ENCODE measurements around the gene FUS.
"Not testable (repeated sequence)": the region's sequence is repeated elsewhere in the genome, so short reads cannot be mapped to it uniquely, and the experiment has no call there.

Gene FUS

GRCh38 chr16:31186930-31187807, 7.2 kb downstream of the FUS start:
- DNase-seq (ENCODE audit: low read depth in 2 of 2): no peak

DNA sequence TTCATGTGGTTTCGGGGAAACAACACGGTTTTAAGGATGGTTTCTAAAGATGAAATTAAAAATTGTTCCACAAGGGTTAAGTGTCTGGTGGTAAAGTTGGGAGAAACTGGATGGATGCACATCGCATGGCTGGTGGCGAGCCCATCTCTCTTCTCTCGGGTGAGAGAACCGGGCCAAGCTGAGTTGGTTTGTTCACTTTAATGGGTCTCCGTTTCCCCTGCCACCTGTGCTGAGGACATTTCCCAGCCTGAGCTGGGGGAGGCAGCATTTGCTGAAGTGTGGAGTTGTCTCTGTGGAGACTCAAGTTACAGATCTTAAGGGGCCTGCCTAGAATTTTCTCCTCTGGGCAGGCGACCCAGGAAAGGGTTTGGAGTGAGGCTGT, 7.9 kb downstream of the FUS start:
- no peak for DNase-seq (ENCODE audit: low read depth in 2 of 2)

GRCh38 chr16:31188450-31189411, 8.8 kb downstream of the FUS start:
- no peak for DNase-seq (ENCODE audit: low read depth in 2 of 2)

GRCh38 chr16:31189412-31189778, 9.5 kb downstream of the FUS start:
- no peak for DNase-seq (ENCODE audit: low read depth in 2 of 2)

DNA sequence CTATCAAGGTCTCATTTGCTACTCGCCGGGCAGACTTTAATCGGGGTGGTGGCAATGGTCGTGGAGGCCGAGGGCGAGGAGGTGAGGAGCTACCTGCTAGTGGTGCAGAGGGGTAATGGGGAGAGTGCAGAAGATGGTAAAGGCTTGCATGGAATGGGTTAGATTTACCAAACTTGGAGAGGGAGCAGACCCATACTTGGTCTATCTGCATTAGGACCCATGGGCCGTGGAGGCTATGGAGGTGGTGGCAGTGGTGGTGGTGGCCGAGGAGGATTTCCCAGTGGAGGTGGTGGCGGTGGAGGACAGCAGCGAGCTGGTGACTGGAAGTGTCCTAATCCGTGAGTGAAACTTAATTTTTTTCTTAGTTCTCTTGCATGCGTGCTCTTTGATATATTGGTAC, 10.1 kb downstream of the FUS start:
- DNase-seq (ENCODE audit: low read depth in 2 of 2): no peak

GRCh38 chr16:31190818-31191444, 11.0 kb downstream of the FUS start:
- no peak for DNase-seq (ENCODE audit: low read depth in 2 of 2)

DNA sequence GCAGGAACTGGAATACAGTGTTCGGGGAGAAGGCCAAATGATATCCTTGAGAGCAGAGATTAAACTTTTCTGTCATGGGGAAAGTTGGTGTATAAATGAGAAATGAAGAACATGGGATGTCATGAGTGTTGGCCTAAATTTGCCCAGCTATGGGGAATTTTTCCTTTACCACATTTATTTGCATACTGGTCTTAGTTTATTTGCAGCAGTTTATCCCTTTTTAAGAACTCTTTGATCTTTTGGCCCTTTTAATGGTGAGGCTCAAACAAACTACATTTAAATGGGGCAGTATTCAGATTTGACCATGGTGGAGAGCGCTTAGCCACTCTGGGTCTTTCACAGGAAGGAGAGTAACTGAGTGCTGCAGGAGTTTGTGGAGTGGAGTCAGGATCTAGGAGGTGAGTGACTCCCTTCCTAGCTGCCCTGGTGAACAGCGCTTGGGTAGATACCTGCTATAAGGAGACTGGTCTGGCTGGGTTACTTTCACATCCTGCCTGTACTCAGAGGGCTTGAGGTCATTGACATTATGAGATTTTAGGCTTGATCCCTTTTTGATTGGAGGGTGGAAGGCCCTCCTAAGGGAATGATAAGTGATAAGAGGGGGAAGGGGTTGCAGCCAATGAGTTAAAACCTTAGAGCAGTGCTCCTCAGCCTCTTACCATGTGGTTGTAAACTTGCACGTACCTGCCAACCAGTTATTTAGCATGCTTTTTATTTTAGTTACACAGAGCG, 11.9 kb downstream of the FUS start:
- no peak for DNase-seq (ENCODE audit: low read depth in 2 of 2)

GRCh38 chr16:31192856-31193642, 13.1 kb downstream of the FUS start:
- no peak for DNase-seq (ENCODE audit: low read depth in 2 of 2)

DNA sequence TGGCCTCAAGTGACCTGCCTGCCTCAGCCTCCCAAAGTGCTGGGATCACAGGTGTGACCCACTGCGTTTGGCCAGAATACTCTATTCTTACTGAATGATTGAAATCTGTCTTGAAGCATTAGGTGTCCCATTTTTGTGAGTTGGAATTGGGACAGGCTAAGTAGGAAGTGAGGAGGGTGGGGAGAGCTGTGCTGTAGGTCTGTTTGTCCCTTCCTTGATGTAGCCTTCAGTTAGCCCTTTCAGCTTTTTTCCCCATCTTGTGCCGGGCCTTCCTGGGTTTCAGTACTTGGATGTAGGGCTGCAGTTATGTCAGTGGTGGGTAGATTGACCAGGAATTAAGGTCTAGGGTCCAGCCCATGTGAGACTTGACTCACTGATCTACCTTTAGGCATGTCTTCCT, 13.9 kb downstream of the FUS start:
- DNase-seq (ENCODE audit: low read depth in 2 of 2): no peak

DNA sequence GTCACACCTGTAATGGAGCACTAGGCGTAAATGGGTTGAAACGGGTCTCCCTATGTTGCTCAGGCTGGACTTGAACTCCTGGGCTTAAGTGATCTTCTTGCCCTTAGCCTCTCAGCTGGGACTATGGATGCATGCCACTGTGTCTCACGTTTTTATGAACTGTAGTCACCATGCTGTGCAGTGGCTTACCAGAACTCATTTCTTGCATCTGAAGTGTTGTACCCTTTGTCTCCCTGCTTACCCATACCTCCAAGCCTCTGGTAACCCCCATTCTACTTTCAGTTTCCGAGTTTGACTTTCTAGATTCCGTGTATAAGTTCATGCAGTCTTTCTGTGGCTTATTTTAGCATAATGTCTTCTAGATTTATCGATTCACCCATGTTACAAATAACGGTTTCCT, 15.0 kb downstream of the FUS start:
- no peak for DNase-seq (ENCODE audit: low read depth in 2 of 2)

DNA sequence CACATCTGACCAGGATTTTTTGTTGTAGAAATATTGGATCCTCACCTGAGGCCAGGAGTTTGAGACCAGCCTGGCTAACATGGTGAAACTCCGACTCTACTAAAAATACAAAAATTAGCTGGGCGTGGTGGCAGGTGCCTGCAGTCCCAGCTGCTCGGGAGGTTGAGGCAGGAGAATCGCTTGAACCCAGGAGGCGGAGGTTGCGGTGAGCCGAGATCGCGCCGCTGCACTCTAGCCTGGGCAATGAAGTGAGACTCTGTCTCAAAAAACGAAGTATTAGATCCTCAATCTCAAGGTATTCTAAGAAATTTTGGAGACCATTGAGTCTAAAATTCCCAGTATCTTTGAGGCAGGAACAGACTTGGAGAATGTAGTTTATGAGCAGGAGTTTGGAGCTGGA, 15.9 kb downstream of the FUS start:
- DNase-seq (ENCODE audit: low read depth in 2 of 2): not testable (repeated sequence)

GRCh38 chr16:31196324-31197088, 16.6 kb downstream of the FUS start:
- DNase-seq (ENCODE audit: low read depth in 2 of 2): no peak

GRCh38 chr16:31198207-31198882, 18.4 kb downstream of the FUS start:
- DNase-seq (ENCODE audit: low read depth in 2 of 2): no peak

- DNase-seq (ENCODE audit: low read depth in 2 of 2): no peak
These were observed 19.6 kb downstream of the FUS start for GRCh38 chr16:31199430-31200041.

DNA sequence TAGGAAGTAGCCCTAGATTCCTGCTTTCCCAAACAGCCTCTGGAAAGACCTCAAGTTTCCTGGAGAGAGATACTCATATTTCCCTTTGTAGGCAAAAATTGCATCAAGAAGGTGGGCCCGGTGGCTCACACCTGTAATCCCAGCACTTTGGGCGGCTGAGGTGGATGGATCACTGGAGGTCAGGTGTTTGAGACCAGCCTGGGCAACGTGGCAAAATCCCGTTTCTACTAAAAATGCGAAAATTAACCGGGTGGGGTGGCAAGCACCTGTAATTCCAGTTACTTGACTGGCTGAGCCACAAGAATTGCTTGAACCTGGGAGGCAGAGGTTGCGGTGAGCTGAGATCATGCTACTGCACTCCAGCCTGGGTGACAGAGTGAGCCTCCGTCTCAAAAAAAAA, 20.2 kb downstream of the FUS start:
- not testable (repeated sequence) for DNase-seq (ENCODE audit: low read depth in 2 of 2)

GRCh38 chr16:31200821-31201568, 21.1 kb downstream of the FUS start:
- no peak for DNase-seq (ENCODE audit: low read depth in 2 of 2)

DNA sequence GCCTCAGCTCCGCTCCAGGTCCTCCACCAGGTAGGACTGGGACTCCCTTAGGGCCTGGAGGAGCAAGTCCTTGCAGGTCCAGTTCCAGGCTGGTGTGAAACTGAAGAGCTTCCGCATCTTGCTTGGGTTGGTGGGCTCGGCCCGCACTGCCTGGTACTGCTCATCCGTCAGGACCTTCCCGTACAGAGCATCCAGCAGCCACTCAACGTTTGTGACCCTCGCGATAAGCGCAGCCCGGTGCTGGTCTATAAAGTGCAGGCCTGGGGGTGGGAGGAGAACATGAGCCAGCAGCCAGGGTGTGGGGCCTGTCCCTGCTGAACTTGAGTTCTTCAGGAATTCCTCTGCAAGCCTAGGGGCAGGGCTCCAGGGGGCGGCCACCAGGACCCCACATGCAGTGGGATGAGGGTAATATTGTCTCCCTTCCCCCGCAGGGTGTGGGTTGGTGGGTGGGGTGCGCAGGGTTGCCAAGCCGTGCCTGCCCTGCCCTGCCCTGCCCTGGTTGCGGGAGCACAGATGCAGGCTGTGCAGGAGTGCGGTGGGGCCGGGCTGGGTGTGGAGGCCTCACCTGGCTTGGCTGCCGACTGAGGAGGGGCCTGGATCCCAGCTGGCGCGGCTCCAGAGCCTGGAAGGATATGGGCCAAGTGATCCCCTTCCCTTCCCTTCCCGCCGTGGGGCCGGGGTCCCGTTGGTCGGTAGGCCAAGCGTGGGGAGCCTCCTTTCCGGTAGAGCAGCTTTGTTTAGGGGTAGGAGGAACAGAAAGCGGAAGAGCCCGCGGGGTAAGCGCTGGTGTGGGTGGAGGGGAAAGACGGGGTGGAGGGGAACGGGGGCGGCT, 21.9 kb downstream of the FUS start:
- DNase-seq (ENCODE audit: low read depth in 2 of 2): no peak

All from stimulated activated CD8-positive, alpha-beta memory T cell treated with anti-CD3 and anti-CD28 coated beads, Interleukin-7, amount 100 ng/mL, for 1 hour (primary cell).